ENCODE results near the gene SMIM10L2A.

- TF ChIP-seq CTCF (tag by site-specific recombination; IDR thresholded peaks at IDR 0.05) (no peak), SALL2 (tag by site-specific recombination; IDR thresholded peaks at IDR 0.05; ENCODE audit: borderline replicate concordance) (no peak), ZBTB7A (tag by site-specific recombination; IDR thresholded peaks at IDR 0.05; ENCODE audit: low read depth) (no peak), ZNF138 (tag by site-specific recombination; IDR thresholded peaks at IDR 0.05; ENCODE audit: borderline replicate concordance) (no peak), ZNF596 (tag by site-specific recombination; IDR thresholded peaks at IDR 0.05) (no peak), YY1 (tag by site-specific recombination; IDR thresholded peaks at IDR 0.05) (no peak), ZEB2 (tag by site-specific recombination; IDR thresholded peaks at IDR 0.05) (no peak), TCF7L2 (IDR thresholded peaks at IDR 0.05; ENCODE audit: borderline replicate concordance, low read depth, low read length) (no peak), ZNF670 (tag by site-specific recombination; IDR thresholded peaks at IDR 0.05; ENCODE audit: low read depth) (no peak), ZNF366 (tag by site-specific recombination; conservative IDR thresholded peaks at IDR 0.05) (no peak), ZNF155 (tag by site-specific recombination; IDR thresholded peaks at IDR 0.05) (no peak), ZNF274 (IDR thresholded peaks at IDR 0.05; ENCODE audit: low read length) (no peak), ZNF274 (tag by site-specific recombination; IDR thresholded peaks at IDR 0.05; ENCODE audit: borderline replicate concordance) (no peak)
These were observed 24.1 kb upstream of the SMIM10L2A start for GRCh38 chrX:135397652-135398051.

Measured in HEK293 (cell line).